HG03558 (cell line): Measurements from ENCODE around the gene C1orf141.

Experiments
- ATAC-seq: cut with Tn5 transposase; IDR thresholded peaks from one replicate; pipeline ENCODE4 v1.9.1; 2021; ENCODE audit warnings: moderate number of reproducible peaks; ENCODE audit not compliant: unreplicated experiment; ENCODE audit errors: extremely low read depth

The C1orf141 gene

DNA sequence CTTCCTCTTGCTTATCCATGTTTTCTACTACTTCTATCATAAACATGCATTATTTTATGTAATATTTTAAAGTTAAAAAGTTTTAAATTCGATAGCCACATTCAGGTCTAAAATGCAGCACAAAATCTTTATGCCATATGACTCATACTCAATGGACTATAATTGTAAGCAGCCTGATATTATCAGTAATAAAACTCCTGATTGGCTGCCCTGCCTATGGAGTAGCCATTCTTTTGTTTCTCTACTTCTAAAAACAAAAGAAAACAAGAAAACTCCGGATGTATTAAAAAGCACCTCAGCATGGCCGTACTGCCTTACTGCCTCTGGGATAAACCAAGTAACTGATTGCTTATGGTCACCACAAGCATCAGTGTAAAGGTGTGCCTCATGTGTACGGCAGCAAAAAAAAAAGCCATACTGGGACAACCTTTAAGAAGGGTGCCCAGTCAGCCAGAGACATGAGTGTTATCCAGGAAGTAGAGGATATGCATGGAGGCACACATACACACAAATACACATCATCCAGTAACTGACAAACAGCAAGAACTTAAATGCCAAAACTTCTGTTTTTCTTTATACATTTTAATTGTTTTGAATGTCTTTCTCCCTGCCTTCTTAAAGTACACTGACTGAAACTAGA, 90.0 kb downstream of the C1orf141 start:
- no peak for ATAC-seq

DNA sequence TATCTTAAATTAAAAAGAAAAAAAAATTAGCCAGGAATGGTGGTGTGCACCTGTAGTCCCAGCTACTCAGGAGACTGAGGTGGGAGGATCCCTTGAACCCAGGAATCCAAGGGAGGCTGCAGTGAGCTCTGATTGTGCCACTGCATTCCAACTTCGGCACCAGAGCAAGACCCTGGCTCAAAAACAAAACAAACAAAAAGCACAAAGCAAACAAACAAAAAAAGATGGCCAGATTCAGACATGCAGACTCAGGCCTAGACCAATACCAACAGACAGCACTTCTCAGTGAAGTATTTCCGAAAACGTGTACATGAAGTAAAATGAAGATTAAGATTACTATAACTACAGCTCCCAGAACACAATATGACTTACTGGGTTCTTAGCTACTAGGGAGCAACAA, 91.4 kb downstream of the C1orf141 start:
- ATAC-seq, result no peak
